NCI-H524 (cell line): ENCODE results near the gene PIGC.

ENCODE experiments used
- DNase-seq, 2 experiments: peaks; one replicate each; lab custom pipeline; 2025; lab: John Stamatoyannopoulos, UW

PIGC gene

DNA sequence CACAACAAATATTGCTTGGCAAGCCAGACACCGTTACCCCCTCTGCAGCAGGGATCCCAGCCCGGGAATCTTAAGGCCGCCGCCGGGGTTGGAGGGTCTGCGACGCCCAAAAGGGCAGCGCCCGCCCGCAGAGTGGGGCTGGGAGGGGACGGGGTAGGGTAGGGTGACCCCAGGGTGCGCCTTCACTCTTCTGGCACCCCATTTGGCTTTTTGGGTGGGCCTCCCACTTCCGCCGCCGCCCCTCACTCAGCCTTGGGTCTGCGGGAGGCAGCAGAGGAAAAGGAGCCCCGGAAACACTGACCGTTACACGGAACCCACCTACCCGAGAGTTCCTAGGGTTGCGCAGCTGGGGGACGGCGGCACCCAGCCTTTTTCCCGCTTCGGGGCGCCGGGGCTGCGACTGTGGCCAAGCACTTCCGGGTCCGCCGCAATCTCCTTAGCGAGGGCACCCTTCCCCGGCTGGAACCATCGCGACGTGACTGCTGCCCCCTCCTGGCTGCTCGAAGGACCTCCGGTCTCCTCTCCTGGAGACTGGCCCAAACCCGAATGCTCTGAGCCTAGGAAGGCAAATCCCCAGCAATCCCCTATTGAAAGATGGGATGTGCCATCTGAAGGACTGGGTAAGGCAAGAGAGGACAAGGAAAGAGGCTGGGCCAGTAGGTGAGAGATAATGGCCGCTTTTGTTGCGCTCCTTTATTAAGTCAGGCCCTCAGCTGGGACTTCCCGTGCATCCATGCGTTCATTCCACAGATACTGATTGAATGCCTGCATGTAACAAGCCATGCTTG, at the start of gene PIGC:
Gene PIGC (minus strand): TSS at position 404 of the 788 bp plus-strand sequence. CDS start 1,447 bp downstream, outside the sequence.
- peak; percentile 56 to 84 for DNase-seq

GRCh38 chr1:172492421-172492820, 48.6 kb upstream of the PIGC start:
- DNase-seq, result no peak

GRCh38 chr1:172489847-172490246, 46.0 kb upstream of the PIGC start:
- DNase-seq, result no peak

DNA sequence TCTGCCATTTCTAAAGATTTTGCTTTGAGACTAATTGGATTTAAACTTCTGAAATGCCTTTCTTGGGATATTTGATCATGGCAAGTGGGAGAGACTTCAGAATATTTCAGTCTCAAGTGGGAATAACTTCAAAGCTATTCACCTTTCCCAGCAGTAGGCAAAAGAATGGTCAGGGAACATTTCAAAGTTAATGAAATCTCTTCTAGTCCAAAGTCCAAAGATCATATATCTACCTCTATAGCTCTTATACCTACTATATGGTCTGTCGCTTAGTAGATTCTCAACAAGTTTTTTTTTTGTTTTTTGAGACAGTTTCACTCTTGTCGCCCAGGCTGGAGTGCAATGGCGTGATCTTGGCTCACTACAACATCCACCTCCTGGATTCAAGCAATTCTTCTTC, 44.5 kb upstream of the PIGC start:
- no peak for DNase-seq

DNA sequence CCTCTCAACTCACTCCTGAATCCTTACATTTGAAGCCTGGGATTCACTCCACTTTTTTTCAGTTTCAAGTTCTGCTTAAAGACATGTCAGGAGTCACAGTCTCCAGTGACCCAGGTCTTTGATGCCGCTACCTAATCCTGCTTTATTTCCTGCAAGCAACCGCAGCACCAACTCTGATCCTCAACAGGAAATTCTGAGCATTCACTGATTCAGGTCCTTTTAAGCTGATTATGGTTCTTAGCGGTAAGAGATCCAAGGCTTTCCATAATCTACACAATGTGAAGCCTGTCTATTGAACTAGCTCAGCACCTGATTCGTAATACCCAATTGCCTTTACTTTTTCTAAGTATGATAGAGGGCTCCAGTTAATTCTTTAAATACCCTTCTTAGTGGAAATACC, 43.7 kb upstream of the PIGC start:
- peak in 1 of 2 experiments; percentile 20 for DNase-seq

GRCh38 chr1:172486805-172487454, 43.1 kb upstream of the PIGC start:
- DNase-seq, result no peak

GRCh38 chr1:172485626-172486025, 41.8 kb upstream of the PIGC start:
- DNase-seq, result no peak

- no peak for DNase-seq
Observed at GRCh38 chr1:172484252-172484651, 40.4 kb upstream of the PIGC start.

DNA sequence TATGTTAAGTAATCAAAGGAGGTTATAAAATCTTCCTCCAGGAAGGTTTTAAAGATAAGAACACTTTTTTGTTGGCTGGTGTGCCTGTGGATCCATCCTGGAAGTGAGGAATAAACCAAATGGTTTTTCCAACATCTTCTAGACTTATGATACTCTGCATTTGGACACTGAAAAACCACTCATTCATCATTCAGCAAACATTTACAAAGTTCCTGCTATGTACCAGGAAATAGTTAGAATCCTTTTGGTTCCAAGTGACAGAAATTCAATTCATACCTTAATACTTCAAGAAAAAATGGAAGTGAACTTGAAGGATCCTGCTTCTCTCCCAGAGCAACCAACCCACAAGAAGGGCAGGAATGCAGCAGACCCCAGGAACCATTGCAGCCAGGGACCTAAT, 39.6 kb upstream of the PIGC start:
- DNase-seq, result no peak

DNA sequence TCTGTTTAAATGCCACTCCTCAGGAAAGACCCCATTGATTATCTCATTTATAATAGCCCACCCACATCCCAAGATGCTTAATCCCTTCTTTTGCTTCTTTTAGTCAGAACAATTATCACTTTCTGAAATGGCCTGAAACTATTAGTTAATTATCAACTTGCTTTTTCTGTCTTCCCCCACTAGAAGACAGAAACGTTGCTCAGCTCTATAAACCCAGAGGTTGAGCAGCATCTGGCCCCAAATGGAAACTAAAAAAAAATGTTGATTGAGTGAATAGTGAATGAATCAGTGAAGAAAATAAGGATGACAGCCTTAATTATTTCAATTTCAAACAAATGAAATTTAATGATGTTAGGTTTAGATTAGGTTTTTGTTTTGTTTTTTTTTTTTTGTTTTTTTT, 38.2 kb upstream of the PIGC start:
- DNase-seq, result no peak

DNA sequence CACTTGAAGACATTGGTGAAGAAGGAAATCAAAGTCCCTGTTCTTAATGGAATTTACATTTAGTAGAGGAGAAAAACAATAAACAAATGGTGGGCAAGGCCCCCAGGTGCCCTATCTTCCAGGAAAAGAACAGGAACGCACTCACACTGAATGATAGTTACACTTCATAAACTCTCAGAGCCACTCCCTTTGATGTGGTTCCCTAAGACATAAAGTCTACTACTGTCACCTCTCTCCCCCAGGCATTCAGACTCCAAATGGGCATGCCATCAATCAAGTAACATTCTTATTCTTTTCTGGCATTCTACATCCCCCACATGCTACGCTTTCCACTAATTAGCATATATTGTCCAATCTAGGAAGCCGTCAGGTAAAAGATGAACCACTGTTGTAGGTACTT, 36.6 kb upstream of the PIGC start:
- DNase-seq, result no peak

GRCh38 chr1:172478485-172478884, 34.6 kb upstream of the PIGC start:
- no peak for DNase-seq

GRCh38 chr1:172477741-172478140, 33.9 kb upstream of the PIGC start:
- no peak for DNase-seq

GRCh38 chr1:172477216-172477615, 33.3 kb upstream of the PIGC start:
- no peak for DNase-seq

GRCh38 chr1:172476218-172476811, 32.4 kb upstream of the PIGC start:
- no peak for DNase-seq

- DNase-seq, result no peak
Observed at GRCh38 chr1:172473842-172474241, 30.0 kb upstream of the PIGC start.

GRCh38 chr1:172473302-172473701, 29.4 kb upstream of the PIGC start:
- DNase-seq, result no peak

DNA sequence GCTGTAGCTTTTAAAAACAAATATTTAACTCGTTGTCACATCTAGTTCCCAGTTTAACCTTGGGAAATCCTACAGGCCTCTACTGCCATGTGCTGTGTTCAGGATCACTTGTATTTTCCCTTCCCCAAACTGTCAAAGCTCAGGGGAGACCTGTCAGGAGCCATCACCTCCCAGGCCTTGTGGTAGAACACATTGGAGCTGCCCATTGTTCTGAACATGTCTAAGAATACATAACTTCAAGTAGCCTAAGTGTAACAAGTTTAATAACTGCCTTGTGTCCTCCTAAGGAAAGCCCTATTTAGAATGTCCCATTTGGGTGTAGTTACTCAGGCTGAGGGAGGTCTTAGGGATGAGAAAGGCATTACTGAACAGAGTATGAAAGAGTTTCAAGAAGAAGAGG, 28.6 kb upstream of the PIGC start:
- DNase-seq, result no peak

DNA sequence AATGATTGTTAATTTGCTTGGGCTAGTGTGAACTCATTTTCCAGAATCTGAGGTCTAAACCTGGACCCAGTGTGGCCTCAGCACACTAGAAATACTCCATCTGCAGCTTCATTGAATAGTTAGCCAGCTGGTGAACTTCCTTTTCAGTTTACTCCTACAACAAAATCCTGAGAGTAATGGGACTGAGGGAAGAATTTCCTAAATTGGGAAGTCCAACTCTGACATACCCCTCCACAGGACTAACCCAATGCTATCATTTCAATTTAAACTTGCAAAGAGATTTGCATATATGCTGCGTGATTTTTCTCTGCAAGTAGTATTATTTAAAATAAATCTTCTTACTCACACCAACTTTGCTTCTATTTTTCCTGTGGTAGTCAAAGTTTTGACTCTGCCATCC, 27.8 kb upstream of the PIGC start:
- DNase-seq, result no peak

- no peak for DNase-seq
Observed at GRCh38 chr1:172470149-172470548, 26.3 kb upstream of the PIGC start.

DNA sequence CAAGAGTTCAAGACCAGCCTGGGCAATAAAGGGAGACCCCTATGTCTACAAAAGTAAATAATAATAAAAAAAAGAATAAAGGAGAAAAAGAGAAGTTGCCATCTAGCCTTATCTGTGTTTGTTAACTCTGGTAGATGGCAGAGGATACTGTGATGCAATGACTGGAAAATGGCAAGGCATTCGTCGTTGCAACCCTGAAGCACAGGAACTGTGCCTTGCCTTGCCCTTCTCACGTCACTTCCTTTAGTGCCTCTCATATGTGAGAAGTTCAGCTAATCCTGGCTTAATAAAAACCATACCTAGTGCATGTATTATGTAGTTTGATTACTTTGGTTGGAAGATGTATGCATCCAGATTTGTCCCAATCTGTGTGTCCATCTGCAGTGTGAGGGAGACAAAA, 25.8 kb upstream of the PIGC start:
- no peak for DNase-seq

DNA sequence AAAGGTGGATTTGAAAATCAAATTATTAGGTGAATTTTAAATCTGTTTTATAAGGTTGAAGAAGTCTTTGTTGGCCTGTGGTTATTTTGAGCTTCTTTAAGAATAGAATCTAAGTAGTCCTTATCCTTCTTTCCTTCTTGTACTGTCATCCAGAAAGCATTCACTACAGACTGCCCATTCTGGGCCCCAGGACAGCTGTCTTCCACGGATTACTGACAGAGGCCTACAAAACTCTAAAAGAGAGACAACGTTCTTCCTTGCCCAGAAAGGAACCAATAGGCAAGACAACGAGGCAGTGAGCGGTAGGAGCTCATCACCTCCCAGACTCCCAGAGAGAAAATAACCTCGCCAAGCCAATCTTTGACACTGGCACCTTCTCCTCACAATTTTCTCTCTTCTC, 24.4 kb upstream of the PIGC start:
- DNase-seq, result no peak

DNA sequence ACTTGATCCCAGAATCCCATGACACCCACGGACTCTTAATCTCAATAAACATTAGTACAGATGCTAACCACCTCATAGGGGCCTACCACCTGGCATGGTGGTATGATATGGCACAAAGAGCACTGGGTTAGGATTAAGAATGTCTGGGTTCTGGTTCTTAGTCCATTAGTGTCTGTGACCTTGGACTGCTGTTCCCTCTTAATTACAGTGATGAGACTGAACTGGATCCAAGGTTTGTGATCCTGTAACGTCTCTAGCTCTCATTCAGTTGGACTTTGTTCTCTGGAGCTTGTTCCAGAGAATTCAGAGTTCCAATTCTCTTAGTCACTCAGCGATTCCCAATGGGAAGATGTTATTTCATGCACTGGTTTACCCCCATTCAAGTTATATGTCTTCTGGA, 23.6 kb upstream of the PIGC start:
- no peak for DNase-seq
